HepG2 (cell line): ENCODE data around the gene GNAZ. TPM values are rescaled to one million over a fixed set of nuclear protein-coding genes. Genes with fewer than 3 reads are reported as not detected.

Source experiments
- AKNA ChIP-seq: sonication (generic); formaldehyde crosslinking; IDR thresholded peaks from 2 replicates; pipeline ENCODE4 v1.4.0; 2020; ENCODE audit warnings: missing genetic modification reagents, borderline replicate concordance
- DBP ChIP-seq: sonication (generic); formaldehyde crosslinking; IDR thresholded peaks from 2 replicates; pipeline ENCODE4 v1.4.0; 2020; ENCODE audit warnings: missing genetic modification reagents; ENCODE audit errors: not compliant biosample characterization
- GMEB2 ChIP-seq: IDR thresholded peaks from 2 replicates; pipeline ENCODE4 v1.6.1; 2016; ENCODE audit warnings: missing biosample characterization, missing genetic modification reagents, low read depth
- GPN1 ChIP-seq: sonication (generic); formaldehyde crosslinking; IDR thresholded peaks from 2 replicates; pipeline ENCODE4 v1.5.1; 2020; ENCODE audit warnings: missing genetic modification reagents, borderline replicate concordance
- HOXD1 ChIP-seq: sonication (generic); formaldehyde crosslinking; IDR thresholded peaks from 2 replicates; pipeline ENCODE4 v1.5.0; 2020; ENCODE audit warnings: missing genetic modification reagents
- MAX ChIP-seq: IDR thresholded peaks from 2 replicates; pipeline ENCODE4 v1.6.1; 2012; ENCODE audit warnings: inconsistent platforms
- MAZ ChIP-seq, 2 experiments: sonication (generic) in 1 of 2; formaldehyde crosslinking in 1 of 2; IDR thresholded peaks; 2 replicates each; pipeline versions ENCODE4 v1.5.0 to v1.6.1; 2012 to 2020; ENCODE audit warnings: low read depth in 2 of 2, mild to moderate bottlenecking in 2 of 2, borderline replicate concordance in 1 of 2, improper control_type of control experiment in 1 of 2, low read length in 1 of 2, missing genetic modification reagents in 1 of 2, moderate library complexity in 1 of 2
- PHF21A ChIP-seq: sonication (generic); formaldehyde crosslinking; IDR thresholded peaks from 2 replicates; pipeline ENCODE4 v1.5.0; 2020; ENCODE audit warnings: mild to moderate bottlenecking, missing genetic modification reagents
- SCMH1 ChIP-seq: sonication (generic); formaldehyde crosslinking; IDR thresholded peaks from 2 replicates; pipeline ENCODE4 v1.9.0; 2021; ENCODE audit warnings: missing genetic modification reagents, mild to moderate bottlenecking, borderline replicate concordance
- SETDB1 ChIP-seq: sonication (generic); formaldehyde crosslinking; IDR thresholded peaks from 2 replicates; pipeline ENCODE4 v1.5.1; 2020; ENCODE audit warnings: missing genetic modification reagents, mild to moderate bottlenecking, borderline replicate concordance
- SRSF4 ChIP-seq: fragments of 200-400 bp; formaldehyde crosslinking; IDR thresholded peaks from one replicate; pipeline ENCODE4 v1.6.1; 2018; ENCODE audit warnings: mild to moderate bottlenecking, low read depth, low read length, moderate library complexity; ENCODE audit not compliant: poor library complexity, severe bottlenecking
- TBL1XR1 ChIP-seq: fragments of 150-350 bp; IDR thresholded peaks from 2 replicates; pipeline ENCODE4 v1.6.1; 2014; ENCODE audit warnings: borderline replicate concordance, low read length; ENCODE audit not compliant: partially characterized antibody
- ZBTB49 ChIP-seq: sonication (generic); formaldehyde crosslinking; IDR thresholded peaks from 2 replicates; pipeline ENCODE4 v1.4.0; 2020; ENCODE audit warnings: missing genetic modification reagents, borderline replicate concordance
- ZNF382 ChIP-seq: sonication (generic); formaldehyde crosslinking; IDR thresholded peaks from 2 replicates; pipeline ENCODE4 v1.5.0; 2020; ENCODE audit warnings: missing genetic modification reagents, mild to moderate bottlenecking, borderline replicate concordance
- ZNF720 ChIP-seq: sonication (generic); formaldehyde crosslinking; IDR thresholded peaks from 2 replicates; pipeline ENCODE4 v1.4.0; 2020; ENCODE audit warnings: missing genetic modification reagents
- polyA plus RNA-seq, 8 experiments: library from polyadenylated mRNA; depleted of rRNA in 3 of 8; stranded (reverse) in 7 of 8; unstranded in 1 of 8; fragments of >200 nt; fragmentation: Illumina TruSeq in 4 of 8; extraction: Trizol in 4 of 8; gene quantifications; 2 replicates each; pipeline versions ENCODE4 v1.2.1 to v1.2.3, GENCODE V29; 2011 to 2016; ENCODE audit warnings: low read depth in 4 of 8, missing spikeins in 1 of 8, mixed read lengths in 1 of 8; ENCODE audit not compliant: insufficient read depth in 1 of 8
- total RNA-seq, 5 experiments: library from RNA; depleted of rRNA; stranded (reverse); fragments of >200 nt; fragmentation: Illumina TruSeq; extraction: Trizol; gene quantifications; 2 replicates each; pipeline ENCODE4 v1.2.3, GENCODE V29; 2016; ENCODE audit warnings: low read depth in 1 of 5

The GNAZ gene
- total and polyA plus RNA-seq, 2 of the 13 experiments (the other 11 are each of a cell fraction or from before 2014, with no cell fraction given), result 11.4 to 22.3 TPM

GRCh38 chr22:23152238-23153114 lies 82.2 kb downstream of the GNAZ start (continued):
- TF ChIP-seq AKNA (CRISPR knock-in tag) (no peak), MAZ (IDR thresholded peaks at IDR 0.05; ENCODE audit: borderline replicate concordance, low read depth, low read length) (no peak), MAZ (CRISPR knock-in tag; IDR thresholded peaks at IDR 0.05; ENCODE audit: low read depth) (no peak), GMEB2 (no peak), GPN1 (CRISPR knock-in tag) (no peak), DBP (no peak), SETDB1 (CRISPR knock-in tag) (no peak), MAX (no peak; the same call in 1 of the 2 replicates), ZNF720 (CRISPR knock-in tag) (no peak), ZNF382 (CRISPR knock-in tag) (no peak), TBL1XR1 (no peak), SRSF4 (no peak), ZBTB49 (CRISPR knock-in tag) (no peak), HOXD1 (CRISPR knock-in tag) (no peak), SCMH1 (CRISPR knock-in tag) (no peak), PHF21A (CRISPR knock-in tag) (peak; percentile 35; the same call in 1 of the 2 replicates)
